ENCODE measurements around the gene SLC22A3. TPM values are rescaled to one million over a fixed set of nuclear protein-coding genes. Genes with fewer than 3 reads are reported as not detected.
"Not testable (repeated sequence)": the region's sequence is repeated elsewhere in the genome, so short reads cannot be mapped to it uniquely, and the experiment has no call there.

The SLC22A3 gene
- total and polyA plus RNA-seq, 5 donors from 2014 or later: 0.41 to 1.9 (median 1.0) TPM

DNA sequence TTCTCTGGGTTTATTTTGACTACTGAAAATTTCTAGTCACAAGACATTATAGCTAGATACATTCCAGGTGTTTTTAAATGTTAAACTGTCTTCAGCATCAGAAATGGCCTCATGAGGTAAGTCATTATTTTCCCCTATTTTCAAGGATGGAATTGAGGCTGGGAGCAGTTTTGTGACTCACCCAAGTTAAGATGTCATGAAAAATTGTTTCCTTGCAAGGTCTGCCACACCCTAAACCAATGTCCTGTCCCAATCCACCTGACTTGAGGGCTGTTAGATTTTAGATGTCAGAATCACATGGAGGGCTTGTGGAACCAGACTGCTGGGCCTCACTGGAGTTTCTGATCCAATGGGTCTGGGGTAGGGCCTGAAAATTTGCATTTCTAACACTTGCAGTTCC lies 16.9 kb downstream of the SLC22A3 start:
- Histone ChIP-seq H3K4me3 (ENCODE audit: low read depth, low read length) (no peak overlapping the region), H3K4me1 (ENCODE audit: control insufficient read depth, insufficient read depth, low read length, poor library complexity, severe bottlenecking) (no peaks in the 10 kb centered on the region), H3K36me3 (ENCODE audit: control insufficient read depth, insufficient read depth, low read length) (no peaks in the 10 kb centered on the region), H3K27ac (ENCODE audit: insufficient read depth, low read length, poor library complexity, severe bottlenecking) (no peak overlapping the region), H3K9me3 (ENCODE audit: control insufficient read depth in 2 of 2, low read length in 2 of 2) (peaks cover 3 to 6% of the 10 kb centered on the region in 2 experiments), H3K27me3 (ENCODE audit: control insufficient read depth, insufficient read depth, low read length) (peaks cover 2% of the 10 kb centered on the region)
- DNase-seq (no peak), ATAC-seq (ENCODE audit: low read depth in 2 of 2) (no peak)
- Mint-ChIP-seq H3K27me3 (peaks cover 9% of the 10 kb centered on the region), H3K36me3 (no peaks in the 10 kb centered on the region), H3K4me3 (no peak overlapping the region), H3K4me1 (peaks cover 0 to 4% (median 0%) of the 10 kb centered on the region in 4 donors), H3K9me3 (peaks cover 0 to 8% (median 3%) of the 10 kb centered on the region in 7 donors), H3K27ac (no peak overlapping the region)

- no peak overlapping the region for H3K27ac ChIP-seq (ENCODE audit: insufficient read depth, low read length, poor library complexity, severe bottlenecking)
- DNase-seq (no peak), ATAC-seq (ENCODE audit: low read depth in 2 of 2) (no peak)
- no peak overlapping the region for H3K27ac Mint-ChIP-seq
- no peaks in the 10 kb centered on the region for H3K4me1 ChIP-seq (ENCODE audit: control insufficient read depth, insufficient read depth, low read length, poor library complexity, severe bottlenecking)
- H3K27me3 Mint-ChIP-seq: peaks cover 9% of the 10 kb centered on the region
- H3K4me3 Mint-ChIP-seq: no peak overlapping the region
- H3K9me3 ChIP-seq (ENCODE audit: control insufficient read depth in 2 of 2, low read length in 2 of 2): peaks cover 3 to 7% of the 10 kb centered on the region in 2 experiments
- no peaks in the 10 kb centered on the region for H3K36me3 Mint-ChIP-seq
- H3K4me3 ChIP-seq (ENCODE audit: low read depth, low read length): no peak overlapping the region
- no peaks in the 10 kb centered on the region for H3K36me3 ChIP-seq (ENCODE audit: control insufficient read depth, insufficient read depth, low read length)
- H3K4me1 Mint-ChIP-seq: no peaks in the 10 kb centered on the region
- H3K27me3 ChIP-seq (ENCODE audit: control insufficient read depth, insufficient read depth, low read length): peaks cover 2% of the 10 kb centered on the region
- H3K9me3 Mint-ChIP-seq: peaks cover 0 to 16% (median 9%) of the 10 kb centered on the region in 7 donors
Observed at GRCh38 chr6:160367798-160368547, 19.8 kb downstream of the SLC22A3 start.

- peaks cover 7% of the 10 kb centered on the region for H3K27me3 Mint-ChIP-seq
- Histone ChIP-seq H3K4me1 (ENCODE audit: control insufficient read depth, insufficient read depth, low read length, poor library complexity, severe bottlenecking) (no peaks in the 10 kb centered on the region), H3K36me3 (ENCODE audit: control insufficient read depth, insufficient read depth, low read length) (no peaks in the 10 kb centered on the region), H3K9me3 (ENCODE audit: control insufficient read depth in 2 of 2, low read length in 2 of 2) (peaks cover 3 to 7% of the 10 kb centered on the region in 2 experiments), H3K4me3 (ENCODE audit: low read depth, low read length) (no peak overlapping the region), H3K27ac (ENCODE audit: insufficient read depth, low read length, poor library complexity, severe bottlenecking) (no peak overlapping the region), H3K27me3 (ENCODE audit: control insufficient read depth, insufficient read depth, low read length) (peaks cover 2% of the 10 kb centered on the region)
- H3K9me3 Mint-ChIP-seq: peaks cover 0 to 16% (median 9%) of the 10 kb centered on the region in 7 donors
- ATAC-seq (ENCODE audit: low read depth in 2 of 2) (no peak), DNase-seq (no peak)
- no peak overlapping the region for H3K4me3 Mint-ChIP-seq
- H3K27ac Mint-ChIP-seq: no peak overlapping the region
- no peaks in the 10 kb centered on the region for H3K36me3 Mint-ChIP-seq
- H3K4me1 Mint-ChIP-seq: no peaks in the 10 kb centered on the region
Observed at GRCh38 chr6:160368670-160369069, 20.5 kb downstream of the SLC22A3 start.

DNA sequence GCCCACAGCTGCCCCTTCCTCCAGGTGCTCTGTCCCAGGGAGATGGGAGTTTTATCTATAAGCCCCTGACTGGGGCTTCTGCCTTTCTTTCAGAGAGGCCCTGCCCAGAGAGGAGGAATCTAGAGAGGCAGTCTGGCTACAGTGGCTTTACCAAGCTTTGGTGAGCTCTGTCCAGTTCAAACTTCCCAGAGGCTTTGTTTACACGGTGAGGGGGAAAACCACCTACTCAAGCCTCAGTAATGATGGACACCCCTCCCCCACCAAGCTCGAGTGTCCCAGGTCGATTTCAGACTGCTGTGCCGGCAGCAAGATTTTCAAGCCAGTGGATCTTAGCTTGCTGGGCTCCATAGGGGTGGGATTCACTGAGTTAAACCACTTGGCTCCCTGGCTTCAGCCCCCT lies 25.4 kb downstream of the SLC22A3 start:
- not testable (repeated sequence) for DNase-seq; H3K27ac Mint-ChIP-seq; H3K27me3 Mint-ChIP-seq; H3K4me1 ChIP-seq (ENCODE audit: control insufficient read depth, insufficient read depth, low read length, poor library complexity, severe bottlenecking); H3K27ac ChIP-seq (ENCODE audit: insufficient read depth, low read length, poor library complexity, severe bottlenecking); H3K9me3 ChIP-seq (ENCODE audit: control insufficient read depth in 2 of 2, low read length in 2 of 2); H3K36me3 Mint-ChIP-seq; H3K27me3 ChIP-seq (ENCODE audit: control insufficient read depth, insufficient read depth, low read length); ATAC-seq (ENCODE audit: low read depth in 2 of 2); H3K4me3 ChIP-seq (ENCODE audit: low read depth, low read length); H3K4me1 Mint-ChIP-seq; H3K4me3 Mint-ChIP-seq; H3K36me3 ChIP-seq (ENCODE audit: control insufficient read depth, insufficient read depth, low read length)
- peaks cover 0 to 16% (median 3%) of the 10 kb centered on the region in 7 donors for H3K9me3 Mint-ChIP-seq

DNA sequence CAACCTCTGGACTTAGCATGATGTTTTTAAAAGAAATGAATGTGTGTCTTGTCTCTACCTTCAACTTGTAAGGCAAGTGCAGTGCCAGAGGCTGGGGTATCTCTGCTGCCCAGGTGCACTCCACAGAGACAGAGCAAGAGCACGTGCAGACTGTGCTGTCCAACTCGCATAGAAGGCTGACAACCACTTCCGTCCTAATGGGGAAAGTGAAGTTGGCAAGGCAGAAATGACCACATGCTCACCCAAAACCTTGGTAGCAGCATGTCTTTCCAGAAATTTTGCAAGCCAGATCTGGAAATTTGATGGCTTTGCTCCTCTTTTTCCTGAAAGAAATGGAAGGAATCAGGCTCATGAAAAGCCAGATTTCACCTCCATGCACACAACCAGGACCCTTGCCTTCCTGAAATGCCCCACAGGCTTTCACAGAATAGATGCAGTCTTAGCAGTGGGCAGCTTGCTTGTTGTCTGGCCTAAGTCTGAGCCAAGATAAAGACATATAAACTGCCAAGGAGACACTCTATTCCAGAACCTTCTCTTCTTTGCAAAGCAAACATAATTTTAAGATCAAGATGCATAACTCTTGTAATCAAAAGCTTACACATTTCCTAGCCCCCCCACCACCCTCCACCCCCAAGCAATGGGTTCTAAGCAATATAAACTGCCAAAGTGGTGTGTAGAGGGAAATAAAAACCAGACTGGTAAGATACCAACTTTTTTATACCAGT lies 26.8 kb downstream of the SLC22A3 start:
- peaks cover 4% of the 10 kb centered on the region for H3K27me3 Mint-ChIP-seq
- H3K27ac ChIP-seq (ENCODE audit: insufficient read depth, low read length, poor library complexity, severe bottlenecking): no peak overlapping the region
- DNase-seq (no peak), ATAC-seq (ENCODE audit: low read depth in 2 of 2) (no peak)
- peaks cover 0 to 2% of the 10 kb centered on the region in 2 experiments for H3K9me3 ChIP-seq (ENCODE audit: control insufficient read depth in 2 of 2, low read length in 2 of 2)
- H3K27me3 ChIP-seq (ENCODE audit: control insufficient read depth, insufficient read depth, low read length): no peaks in the 10 kb centered on the region
- no peak overlapping the region for H3K27ac Mint-ChIP-seq
- H3K36me3 ChIP-seq (ENCODE audit: control insufficient read depth, insufficient read depth, low read length): no peaks in the 10 kb centered on the region
- peaks cover 0 to 13% (median 1%) of the 10 kb centered on the region in 7 donors for H3K9me3 Mint-ChIP-seq
- H3K36me3 Mint-ChIP-seq: no peaks in the 10 kb centered on the region
- H3K4me1 Mint-ChIP-seq: no peaks in the 10 kb centered on the region
- no peak overlapping the region for H3K4me3 Mint-ChIP-seq
- no peak overlapping the region for H3K4me3 ChIP-seq (ENCODE audit: low read depth, low read length)
- no peaks in the 10 kb centered on the region for H3K4me1 ChIP-seq (ENCODE audit: control insufficient read depth, insufficient read depth, low read length, poor library complexity, severe bottlenecking)

DNA sequence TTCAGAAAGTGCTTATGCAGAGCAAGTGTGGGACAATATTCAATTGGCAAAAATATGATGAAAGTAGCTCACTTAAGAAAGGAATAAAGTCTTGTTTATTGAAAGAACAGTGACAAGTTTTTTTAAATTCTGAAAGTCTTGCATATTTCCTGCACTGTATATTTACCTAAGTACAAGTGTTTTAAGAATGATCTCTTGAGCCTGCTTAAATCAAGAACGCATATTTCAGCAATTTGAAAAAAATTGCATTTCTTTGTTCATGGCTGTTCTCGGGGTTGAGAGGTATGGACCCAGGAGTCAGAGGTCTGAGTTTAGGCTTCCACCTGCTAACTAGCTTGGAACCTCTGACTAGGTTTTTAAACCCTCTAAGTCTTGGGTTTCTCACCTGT lies 27.4 kb downstream of the SLC22A3 start:
- Histone ChIP-seq H3K27me3 (ENCODE audit: control insufficient read depth, insufficient read depth, low read length) (no peaks in the 10 kb centered on the region), H3K36me3 (ENCODE audit: control insufficient read depth, insufficient read depth, low read length) (no peaks in the 10 kb centered on the region), H3K9me3 (ENCODE audit: control insufficient read depth in 2 of 2, low read length in 2 of 2) (no peaks in the 10 kb centered on the region), H3K27ac (ENCODE audit: insufficient read depth, low read length, poor library complexity, severe bottlenecking) (no peak overlapping the region), H3K4me3 (ENCODE audit: low read depth, low read length) (no peak overlapping the region), H3K4me1 (ENCODE audit: control insufficient read depth, insufficient read depth, low read length, poor library complexity, severe bottlenecking) (no peaks in the 10 kb centered on the region)
- Mint-ChIP-seq H3K36me3 (no peaks in the 10 kb centered on the region), H3K27ac (no peak overlapping the region), H3K27me3 (peaks cover 4% of the 10 kb centered on the region), H3K4me1 (no peaks in the 10 kb centered on the region), H3K9me3 (peaks cover 0 to 13% (median 1%) of the 10 kb centered on the region in 7 donors), H3K4me3 (no peak overlapping the region)
- ATAC-seq (ENCODE audit: low read depth in 2 of 2) (no peak), DNase-seq (no peak)

DNA sequence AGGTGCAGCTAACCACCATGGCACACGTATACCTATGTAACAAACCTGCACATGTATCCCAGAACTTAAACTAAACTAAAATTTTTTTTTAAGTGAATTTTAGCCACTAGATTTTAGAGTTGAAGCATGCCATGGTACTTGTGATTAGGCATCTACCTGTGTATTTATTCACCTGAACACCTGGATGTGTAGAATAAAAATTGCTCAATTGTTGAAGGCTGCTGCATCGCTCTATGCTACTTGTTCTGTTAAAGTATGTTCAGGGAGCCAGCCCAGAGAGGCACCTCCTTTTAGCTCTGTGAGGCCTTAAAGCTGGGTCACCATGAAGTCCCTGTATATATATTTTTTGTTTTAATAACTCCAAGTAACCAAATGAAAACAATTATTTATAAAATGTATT lies 28.3 kb downstream of the SLC22A3 start:
- Histone ChIP-seq H3K4me3 (ENCODE audit: low read depth, low read length) (no peak overlapping the region), H3K27ac (ENCODE audit: insufficient read depth, low read length, poor library complexity, severe bottlenecking) (no peak overlapping the region), H3K4me1 (ENCODE audit: control insufficient read depth, insufficient read depth, low read length, poor library complexity, severe bottlenecking) (no peaks in the 10 kb centered on the region), H3K27me3 (ENCODE audit: control insufficient read depth, insufficient read depth, low read length) (no peaks in the 10 kb centered on the region), H3K9me3 (ENCODE audit: control insufficient read depth in 2 of 2, low read length in 2 of 2) (no peaks in the 10 kb centered on the region), H3K36me3 (ENCODE audit: control insufficient read depth, insufficient read depth, low read length) (no peaks in the 10 kb centered on the region)
- ATAC-seq (ENCODE audit: low read depth in 2 of 2): no peak
- H3K36me3 Mint-ChIP-seq: no peaks in the 10 kb centered on the region
- peaks cover 0 to 13% (median 0%) of the 10 kb centered on the region in 7 donors for H3K9me3 Mint-ChIP-seq
- no peak overlapping the region for H3K4me3 Mint-ChIP-seq
- no peak for DNase-seq
- H3K4me1 Mint-ChIP-seq: no peaks in the 10 kb centered on the region
- H3K27ac Mint-ChIP-seq: no peak overlapping the region
- H3K27me3 Mint-ChIP-seq: peaks cover 4% of the 10 kb centered on the region
